Measurements from ENCODE around the gene ADAMTS7.

Gene ADAMTS7

DNA sequence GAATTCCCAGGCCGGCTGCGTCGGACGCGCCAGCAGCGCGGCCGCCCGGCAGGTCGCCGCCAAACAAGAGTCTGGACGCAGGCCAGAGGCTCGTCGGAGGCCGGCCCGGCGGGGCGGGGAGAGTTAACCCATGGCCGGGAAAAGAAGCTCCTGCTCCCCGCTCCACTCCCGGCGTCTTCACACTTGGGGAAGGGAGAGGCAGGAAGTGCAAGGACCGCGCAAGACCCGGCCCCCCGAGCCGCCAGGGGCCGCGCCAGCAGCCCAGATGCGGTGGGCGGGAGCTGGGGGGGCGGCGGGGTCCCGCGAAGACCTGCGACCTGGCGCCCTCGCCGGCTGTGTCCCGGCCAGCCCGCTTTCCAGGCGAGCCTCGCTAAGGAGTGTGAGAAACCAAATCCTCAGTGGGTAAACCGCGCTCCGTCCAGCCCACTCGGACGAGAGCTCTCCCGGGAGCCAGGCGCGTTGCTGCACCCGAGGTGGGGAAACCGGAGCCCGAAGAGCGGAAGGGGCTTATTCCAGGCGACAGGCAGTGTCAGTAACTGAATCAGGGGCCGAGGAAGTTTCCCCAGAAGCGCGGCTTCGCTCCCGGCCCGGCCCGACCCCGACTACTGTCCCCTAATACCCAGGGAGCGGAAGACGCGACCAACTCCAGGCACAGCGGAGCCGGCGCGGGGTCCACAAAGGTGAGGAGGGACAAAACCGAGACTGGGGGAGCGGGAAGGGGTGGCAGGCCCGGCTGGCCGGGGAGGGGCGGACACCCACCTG, 721 bp downstream of the ADAMTS7 start (continued):
- TF ChIP-seq, protein P1, sequence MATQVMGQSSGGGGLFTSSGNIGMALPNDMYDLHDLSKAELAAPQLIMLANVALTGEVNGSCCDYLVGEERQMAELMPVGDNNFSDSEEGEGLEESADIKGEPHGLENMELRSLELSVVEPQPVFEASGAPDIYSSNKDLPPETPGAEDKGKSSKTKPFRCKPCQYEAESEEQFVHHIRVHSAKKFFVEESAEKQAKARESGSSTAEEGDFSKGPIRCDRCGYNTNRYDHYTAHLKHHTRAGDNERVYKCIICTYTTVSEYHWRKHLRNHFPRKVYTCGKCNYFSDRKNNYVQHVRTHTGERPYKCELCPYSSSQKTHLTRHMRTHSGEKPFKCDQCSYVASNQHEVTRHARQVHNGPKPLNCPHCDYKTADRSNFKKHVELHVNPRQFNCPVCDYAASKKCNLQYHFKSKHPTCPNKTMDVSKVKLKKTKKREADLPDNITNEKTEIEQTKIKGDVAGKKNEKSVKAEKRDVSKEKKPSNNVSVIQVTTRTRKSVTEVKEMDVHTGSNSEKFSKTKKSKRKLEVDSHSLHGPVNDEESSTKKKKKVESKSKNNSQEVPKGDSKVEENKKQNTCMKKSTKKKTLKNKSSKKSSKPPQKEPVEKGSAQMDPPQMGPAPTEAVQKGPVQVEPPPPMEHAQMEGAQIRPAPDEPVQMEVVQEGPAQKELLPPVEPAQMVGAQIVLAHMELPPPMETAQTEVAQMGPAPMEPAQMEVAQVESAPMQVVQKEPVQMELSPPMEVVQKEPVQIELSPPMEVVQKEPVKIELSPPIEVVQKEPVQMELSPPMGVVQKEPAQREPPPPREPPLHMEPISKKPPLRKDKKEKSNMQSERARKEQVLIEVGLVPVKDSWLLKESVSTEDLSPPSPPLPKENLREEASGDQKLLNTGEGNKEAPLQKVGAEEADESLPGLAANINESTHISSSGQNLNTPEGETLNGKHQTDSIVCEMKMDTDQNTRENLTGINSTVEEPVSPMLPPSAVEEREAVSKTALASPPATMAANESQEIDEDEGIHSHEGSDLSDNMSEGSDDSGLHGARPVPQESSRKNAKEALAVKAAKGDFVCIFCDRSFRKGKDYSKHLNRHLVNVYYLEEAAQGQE (tag by site-specific recombination; IDR thresholded peaks at IDR 0.05), result no peak
- TF ChIP-seq, protein P2, sequence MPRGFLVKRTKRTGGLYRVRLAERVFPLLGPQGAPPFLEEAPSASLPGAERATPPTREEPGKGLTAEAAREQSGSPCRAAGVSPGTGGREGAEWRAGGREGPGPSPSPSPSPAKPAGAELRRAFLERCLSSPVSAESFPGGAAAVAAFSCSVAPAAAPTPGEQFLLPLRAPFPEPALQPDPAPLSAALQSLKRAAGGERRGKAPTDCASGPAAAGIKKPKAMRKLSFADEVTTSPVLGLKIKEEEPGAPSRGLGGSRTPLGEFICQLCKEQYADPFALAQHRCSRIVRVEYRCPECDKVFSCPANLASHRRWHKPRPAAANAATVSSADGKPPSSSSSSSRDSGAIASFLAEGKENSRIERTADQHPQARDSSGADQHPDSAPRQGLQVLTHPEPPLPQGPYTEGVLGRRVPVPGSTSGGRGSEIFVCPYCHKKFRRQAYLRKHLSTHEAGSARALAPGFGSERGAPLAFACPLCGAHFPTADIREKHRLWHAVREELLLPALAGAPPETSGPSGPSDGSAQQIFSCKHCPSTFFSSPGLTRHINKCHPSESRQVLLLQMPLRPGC (tag by site-specific recombination; IDR thresholded peaks at IDR 0.05), result no peak
- 0 out of 2 replicates have a peak, but pooled peaks have one; percentile 11 for TF ChIP-seq ZIC2 (tag by site-specific recombination; IDR thresholded peaks at IDR 0.05)
- no peak for TF ChIP-seq ZNF174 (tag by site-specific recombination; IDR thresholded peaks at IDR 0.05)
- no peak for TF ChIP-seq KLF1 (tag by site-specific recombination; IDR thresholded peaks at IDR 0.05)
- TF ChIP-seq ZNF664 (tag by site-specific recombination; IDR thresholded peaks at IDR 0.05), result no peak
- TF ChIP-seq ZNF335 (tag by site-specific recombination; conservative IDR thresholded peaks at IDR 0.05), result peak; percentile 93
- TF ChIP-seq MZF1 (tag by site-specific recombination; IDR thresholded peaks at IDR 0.05; ENCODE audit: borderline replicate concordance), result no peak
- TF ChIP-seq ZBTB48 (tag by site-specific recombination; IDR thresholded peaks at IDR 0.05), result peak; percentile 60; the same call in 1 of the 2 replicates
- peak; percentile 64 for TF ChIP-seq ZBTB8A (tag by site-specific recombination; IDR thresholded peaks at IDR 0.05)
- TF ChIP-seq ZNF514 (tag by site-specific recombination; IDR thresholded peaks at IDR 0.05), result no peak
- TF ChIP-seq ZFHX2 (tag by site-specific recombination; conservative IDR thresholded peaks at IDR 0.05), result 0 out of 2 replicates have a peak, but pooled peaks have one; percentile 31
- TF ChIP-seq ZNF596 (tag by site-specific recombination; IDR thresholded peaks at IDR 0.05), result no peak
- no peak for TF ChIP-seq RBAK (tag by site-specific recombination; IDR thresholded peaks at IDR 0.05)
- TF ChIP-seq, protein P3, sequence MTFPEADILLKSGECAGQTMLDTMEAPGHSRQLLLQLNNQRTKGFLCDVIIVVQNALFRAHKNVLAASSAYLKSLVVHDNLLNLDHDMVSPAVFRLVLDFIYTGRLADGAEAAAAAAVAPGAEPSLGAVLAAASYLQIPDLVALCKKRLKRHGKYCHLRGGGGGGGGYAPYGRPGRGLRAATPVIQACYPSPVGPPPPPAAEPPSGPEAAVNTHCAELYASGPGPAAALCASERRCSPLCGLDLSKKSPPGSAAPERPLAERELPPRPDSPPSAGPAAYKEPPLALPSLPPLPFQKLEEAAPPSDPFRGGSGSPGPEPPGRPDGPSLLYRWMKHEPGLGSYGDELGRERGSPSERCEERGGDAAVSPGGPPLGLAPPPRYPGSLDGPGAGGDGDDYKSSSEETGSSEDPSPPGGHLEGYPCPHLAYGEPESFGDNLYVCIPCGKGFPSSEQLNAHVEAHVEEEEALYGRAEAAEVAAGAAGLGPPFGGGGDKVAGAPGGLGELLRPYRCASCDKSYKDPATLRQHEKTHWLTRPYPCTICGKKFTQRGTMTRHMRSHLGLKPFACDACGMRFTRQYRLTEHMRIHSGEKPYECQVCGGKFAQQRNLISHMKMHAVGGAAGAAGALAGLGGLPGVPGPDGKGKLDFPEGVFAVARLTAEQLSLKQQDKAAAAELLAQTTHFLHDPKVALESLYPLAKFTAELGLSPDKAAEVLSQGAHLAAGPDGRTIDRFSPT (tag by site-specific recombination; IDR thresholded peaks at IDR 0.05), result no peak
- no peak for TF ChIP-seq ZFP41 (tag by site-specific recombination; IDR thresholded peaks at IDR 0.05; ENCODE audit: borderline replicate concordance)
- TF ChIP-seq BCL11A (tag by site-specific recombination; IDR thresholded peaks at IDR 0.05; ENCODE audit: low read depth), result no peak
- TF ChIP-seq SP2 (tag by site-specific recombination; IDR thresholded peaks at IDR 0.05), result peak; percentile 57
- TF ChIP-seq IKZF3 (tag by site-specific recombination; IDR thresholded peaks at IDR 0.05), result peak; percentile 49; the same call in 1 of the 2 replicates
- no peak for TF ChIP-seq SETDB1 (IDR thresholded peaks at IDR 0.05; ENCODE audit: insufficient read length, low read length)
- no peak for TF ChIP-seq ZNF560 (tag by site-specific recombination; IDR thresholded peaks at IDR 0.05; ENCODE audit: borderline replicate concordance)
- TF ChIP-seq, protein P4, sequence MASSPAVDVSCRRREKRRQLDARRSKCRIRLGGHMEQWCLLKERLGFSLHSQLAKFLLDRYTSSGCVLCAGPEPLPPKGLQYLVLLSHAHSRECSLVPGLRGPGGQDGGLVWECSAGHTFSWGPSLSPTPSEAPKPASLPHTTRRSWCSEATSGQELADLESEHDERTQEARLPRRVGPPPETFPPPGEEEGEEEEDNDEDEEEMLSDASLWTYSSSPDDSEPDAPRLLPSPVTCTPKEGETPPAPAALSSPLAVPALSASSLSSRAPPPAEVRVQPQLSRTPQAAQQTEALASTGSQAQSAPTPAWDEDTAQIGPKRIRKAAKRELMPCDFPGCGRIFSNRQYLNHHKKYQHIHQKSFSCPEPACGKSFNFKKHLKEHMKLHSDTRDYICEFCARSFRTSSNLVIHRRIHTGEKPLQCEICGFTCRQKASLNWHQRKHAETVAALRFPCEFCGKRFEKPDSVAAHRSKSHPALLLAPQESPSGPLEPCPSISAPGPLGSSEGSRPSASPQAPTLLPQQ (tag by site-specific recombination; IDR thresholded peaks at IDR 0.05), result 0 out of 2 replicates have a peak, but pooled peaks have one; percentile 3
